Measurements from ENCODE around the gene EPM2AIP1. TPM values are rescaled to one million over a fixed set of nuclear protein-coding genes. Genes with fewer than 3 reads are reported as not detected.

Gene EPM2AIP1
- total and polyA plus RNA-seq, 2 donors (not counting 3 experiments of a cell fraction or from before 2014, with no cell fraction given), result 5.4 to 15.1 TPM

DNA sequence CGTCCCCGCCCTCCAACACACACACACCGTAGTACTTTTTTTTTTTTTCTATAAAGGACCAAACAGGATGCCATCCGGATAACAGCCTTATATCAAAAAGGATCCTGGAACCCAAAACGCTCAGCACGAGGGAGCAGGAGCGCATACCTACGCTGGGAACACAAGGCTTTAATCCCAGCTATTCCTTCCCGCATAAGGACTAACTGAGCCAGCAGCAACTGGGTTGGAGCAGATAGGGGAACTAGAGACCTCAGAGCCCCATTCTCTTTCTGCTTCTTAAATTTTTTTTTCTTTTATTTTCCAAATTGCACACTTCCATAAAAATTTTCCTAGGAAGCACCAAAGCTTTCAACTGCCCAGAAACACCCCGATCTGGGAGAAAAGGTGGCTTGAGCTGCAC lies 49.3 kb downstream of the EPM2AIP1 start:
- Histone ChIP-seq H3K27ac (ENCODE audit: insufficient read depth, low read depth, low read length) (no peak overlapping the region), H3K36me3 (ENCODE audit: control insufficient read depth in 2 of 2, extremely low read depth in 1 of 2, insufficient read depth in 2 of 2, low read length in 2 of 2) (no peaks in the 10 kb centered on the region), H2AFZ (ENCODE audit: low read depth, low read length) (peak overlapping the region; percentile 96), H3K4me2 (ENCODE audit: insufficient read depth, low read length) (peak overlapping the region; percentile 98), H3K9me1 (replicated peaks; ENCODE audit: control insufficient read depth, extremely low read depth, insufficient read depth, low read length) (no peaks in the 10 kb centered on the region), H3K27me3 (ENCODE audit: control insufficient read depth in 2 of 2, insufficient read depth in 2 of 2, low read length in 2 of 2) (no peaks in the 10 kb centered on the region), H3K9me3 (replicated peaks; ENCODE audit: control insufficient read depth, insufficient read depth, low read length) (no peaks in the 10 kb centered on the region), H3K9ac (replicated peaks; ENCODE audit: extremely low read depth, insufficient read depth, low read length) (peak overlapping the region; percentile 57), H3K4me3 (replicated peaks in 1 of 3; ENCODE audit: insufficient read depth in 1 of 3, low read depth in 1 of 3, low read length in 3 of 3) (peak overlapping the region; percentile 56 to 85 (median 69)), H4K20me1 (replicated peaks; ENCODE audit: control insufficient read depth, extremely low read depth, insufficient read depth, low read length) (no peaks in the 10 kb centered on the region), H3K4me1 (ENCODE audit: control insufficient read depth, extremely low read depth, insufficient read depth, low read length) (peaks cover 12% of the 10 kb centered on the region), H3K79me2 (ENCODE audit: control insufficient read depth, insufficient read depth, low read length) (no peaks in the 10 kb centered on the region)
- FAIRE-seq (no peak), DNase-seq (ENCODE audit: low read depth, low spot score) (no peak)
- BruUV-seq (replicated peaks), result no TSS peak
- intact Hi-C loops (cut with micrococcal nuclease) (no loop called here), dilution Hi-C loops (cut with MboI; ENCODE audit: extremely low pct_ligation_motif_present, low sequenced_read_pairs) (no loop called here)
- CTCF ChIA-PET, result interaction anchor here (0.9 to 3.5 kb wide), 7 partner anchors 8 to 75 kb away, joined by 3 to 19 read pairs (median 4); no protein-coding TSS in a partner anchor
- POLR2A ChIA-PET, result no interaction called here
- TF ChIP-seq POLR2AphosphoS5 (IDR thresholded peaks at IDR 0.05; ENCODE audit: insufficient read depth, low read depth, low read length) (no peak), EZH2 (IDR thresholded peaks at IDR 0.05; ENCODE audit: borderline replicate concordance, low read depth, low read length, severe bottlenecking) (no peak), MYC (IDR thresholded peaks at IDR 0.05; ENCODE audit: low read depth, low read length) (no peak), FOS (IDR thresholded peaks at IDR 0.05; ENCODE audit: borderline replicate concordance, insufficient read depth, low read length) (no peak), POLR2A (IDR thresholded peaks at IDR 0.05; ENCODE audit: low read depth, low read length) (no peak), JUN (IDR thresholded peaks at IDR 0.05; ENCODE audit: borderline replicate concordance, insufficient read depth, insufficient read length, low read depth) (no peak), GATA2 (IDR thresholded peaks at IDR 0.05; ENCODE audit: insufficient read depth, insufficient read length, low read depth, low read length) (no peak)
- TF ChIP-seq, protein P1, sequence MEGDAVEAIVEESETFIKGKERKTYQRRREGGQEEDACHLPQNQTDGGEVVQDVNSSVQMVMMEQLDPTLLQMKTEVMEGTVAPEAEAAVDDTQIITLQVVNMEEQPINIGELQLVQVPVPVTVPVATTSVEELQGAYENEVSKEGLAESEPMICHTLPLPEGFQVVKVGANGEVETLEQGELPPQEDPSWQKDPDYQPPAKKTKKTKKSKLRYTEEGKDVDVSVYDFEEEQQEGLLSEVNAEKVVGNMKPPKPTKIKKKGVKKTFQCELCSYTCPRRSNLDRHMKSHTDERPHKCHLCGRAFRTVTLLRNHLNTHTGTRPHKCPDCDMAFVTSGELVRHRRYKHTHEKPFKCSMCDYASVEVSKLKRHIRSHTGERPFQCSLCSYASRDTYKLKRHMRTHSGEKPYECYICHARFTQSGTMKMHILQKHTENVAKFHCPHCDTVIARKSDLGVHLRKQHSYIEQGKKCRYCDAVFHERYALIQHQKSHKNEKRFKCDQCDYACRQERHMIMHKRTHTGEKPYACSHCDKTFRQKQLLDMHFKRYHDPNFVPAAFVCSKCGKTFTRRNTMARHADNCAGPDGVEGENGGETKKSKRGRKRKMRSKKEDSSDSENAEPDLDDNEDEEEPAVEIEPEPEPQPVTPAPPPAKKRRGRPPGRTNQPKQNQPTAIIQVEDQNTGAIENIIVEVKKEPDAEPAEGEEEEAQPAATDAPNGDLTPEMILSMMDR (IDR thresholded peaks at IDR 0.05; ENCODE audit: extremely low read depth in 1 of 2, insufficient read depth in 1 of 2, low read depth in 1 of 2, low read length in 2 of 2), result no peak
- TF ChIP-seq, protein P2, sequence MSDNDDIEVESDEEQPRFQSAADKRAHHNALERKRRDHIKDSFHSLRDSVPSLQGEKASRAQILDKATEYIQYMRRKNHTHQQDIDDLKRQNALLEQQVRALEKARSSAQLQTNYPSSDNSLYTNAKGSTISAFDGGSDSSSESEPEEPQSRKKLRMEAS (IDR thresholded peaks at IDR 0.05; ENCODE audit: insufficient read depth, insufficient read length), result no peak
